ENCODE results near the gene PPP1CA.

PPP1CA gene

GRCh38 chr11:67379061-67380058 lies 22.3 kb downstream of the PPP1CA start:
- DNase-seq: no peak

GRCh38 chr11:67378544-67378943 lies 23.1 kb downstream of the PPP1CA start:
- DNase-seq: no peak

- no peak for DNase-seq
Measured at GRCh38 chr11:67376873-67377808, 24.5 kb downstream of the PPP1CA start.

- DNase-seq: no peak
Measured at GRCh38 chr11:67376063-67376820, 25.4 kb downstream of the PPP1CA start.

- DNase-seq: no peak
Measured at GRCh38 chr11:67375320-67376055, 26.2 kb downstream of the PPP1CA start.

GRCh38 chr11:67374571-67375281 lies 26.9 kb downstream of the PPP1CA start:
- no peak for DNase-seq

- DNase-seq: no peak
Measured at GRCh38 chr11:67373648-67374570, 27.7 kb downstream of the PPP1CA start.

GRCh38 chr11:67372993-67373647 lies 28.5 kb downstream of the PPP1CA start, which contains the start of gene CLCF1:
Gene CLCF1, minus strand, starts transcription at chr11:67373598. Its CDS starts 59 bp downstream, at chr11:67373539.
- no peak for DNase-seq

- DNase-seq: no peak
Measured at GRCh38 chr11:67372321-67372992, 29.2 kb downstream of the PPP1CA start.

GRCh38 chr11:67371911-67372320 lies 29.7 kb downstream of the PPP1CA start:
- no peak for DNase-seq

GRCh38 chr11:67371189-67371910 lies 30.3 kb downstream of the PPP1CA start:
- DNase-seq: peak; percentile 22

GRCh38 chr11:67370351-67371076 lies 31.1 kb downstream of the PPP1CA start:
- no peak for DNase-seq

- DNase-seq: no peak
Measured at GRCh38 chr11:67369801-67370284, 31.8 kb downstream of the PPP1CA start.

GRCh38 chr11:67369275-67369674 lies 32.4 kb downstream of the PPP1CA start:
- no peak for DNase-seq

GRCh38 chr11:67368621-67369020 lies 33.0 kb downstream of the PPP1CA start:
- no peak for DNase-seq

GRCh38 chr11:67367761-67368227 lies 33.9 kb downstream of the PPP1CA start:
- no peak for DNase-seq

Data from SHP77 treated with DMSO at 0.1 percent for 48 hours (cell line).